H1 (cell line): ENCODE measurements around the gene ADAMTS8. TPM values are rescaled to one million over a fixed set of nuclear protein-coding genes. Genes with fewer than 3 reads are reported as not detected.
A peak's percentile ranks its signal among the peaks of the same experiment; 100 is the strongest.

ENCODE experiments used
- CTCF ChIA-PET: fragments of 300-600 bp; sonication (Branson Sonifier 250); formaldehyde crosslinking; loops from one replicate; lab custom pipeline; 2021; ENCODE audit not compliant: partially characterized antibody; lab: Charles Lee
- POLR2A ChIA-PET: fragments of 300-600 bp; sonication (Branson Sonifier 250); formaldehyde crosslinking; loops from one replicate; lab custom pipeline; 2021; ENCODE audit warnings: inconsistent platforms; ENCODE audit not compliant: partially characterized antibody; lab: Charles Lee
- DNase-seq, 2 experiments: peaks; one replicate each; pipeline versions ENCODE4 v3.0.0 to v3.0.0-alpha.2; 2010 to 2022; ENCODE audit warnings: low spot score in 2 of 2, low read depth in 1 of 2, mixed read lengths in 1 of 2
- FAIRE-seq: peaks from 2 replicates; lab custom pipeline; 2011; peaks lifted over from hg19 to GRCh38; lab: Jason Lieb, UNC
- H2AFZ ChIP-seq: 2 replicates; pipeline ENCODE4 v1.8.1; 2012; ENCODE audit warnings: low read length, inconsistent platforms
- H2AK5ac ChIP-seq: 2 replicates; pipeline ENCODE4 v1.6.1; 2013; ENCODE audit warnings: low read depth, low read length
- H2BK120ac ChIP-seq: replicated peaks from 2 replicates; pipeline ENCODE3; 2013; ENCODE audit warnings: low read depth, low read length, inconsistent platforms
- H2BK12ac ChIP-seq: 2 replicates; pipeline ENCODE4 v1.6.1; 2013; ENCODE audit warnings: low read depth, low read length
- H2BK15ac ChIP-seq: 2 replicates; pipeline ENCODE4 v1.6.1; 2013; ENCODE audit warnings: low read length
- H2BK20ac ChIP-seq: 2 replicates; pipeline ENCODE4 v1.6.1; 2013; ENCODE audit warnings: low read length
- H2BK5ac ChIP-seq: 2 replicates; pipeline ENCODE4 v1.6.1; 2013; ENCODE audit warnings: low read depth, low read length
- H3K14ac ChIP-seq: 2 replicates; pipeline ENCODE4 v1.6.1; 2013; ENCODE audit warnings: inconsistent platforms; ENCODE audit not compliant: insufficient read length
- H3K18ac ChIP-seq: 2 replicates; pipeline ENCODE4 v1.6.1; 2013; ENCODE audit warnings: low read length; ENCODE audit errors: extremely low read depth
- H3K23ac ChIP-seq: 2 replicates; pipeline ENCODE4 v1.6.1; 2013; ENCODE audit warnings: inconsistent platforms; ENCODE audit not compliant: insufficient read length
- H3K23me2 ChIP-seq: 2 replicates; pipeline ENCODE4 v1.6.1; 2013; ENCODE audit warnings: low read depth, low read length
- H3K27ac ChIP-seq: 2 replicates; pipeline ENCODE4 v1.6.1; 2011; ENCODE audit warnings: low read depth, low read length, inconsistent platforms
- H3K27me3 ChIP-seq, 4 experiments: replicated peaks in 1 of 4; 1 replicate in 1 of 4; 2 replicates in 3 of 4; pipeline versions ENCODE4 v1.6.1 to v1.8.1; 2011 to 2013; ENCODE audit warnings: low read length in 3 of 4, mild to moderate bottlenecking in 3 of 4, inconsistent platforms in 2 of 4, mixed read lengths in 2 of 4, moderate library complexity in 1 of 4; ENCODE audit not compliant: control insufficient read depth in 3 of 4, insufficient read depth in 3 of 4; ENCODE audit errors: extremely low read depth in 1 of 4
- H3K36me3 ChIP-seq, 4 experiments: 2 replicates each; pipeline versions ENCODE4 v1.6.1 to v1.8.1; 2011 to 2013; ENCODE audit warnings: mild to moderate bottlenecking in 4 of 4, low read length in 3 of 4, moderate library complexity in 2 of 4, control low read depth in 1 of 4, inconsistent platforms in 1 of 4; ENCODE audit not compliant: insufficient read depth in 4 of 4, control insufficient read depth in 2 of 4
- H3K4ac ChIP-seq: replicated peaks from 2 replicates; pipeline ENCODE3; 2013; ENCODE audit warnings: low read length, low read depth, mixed read lengths, inconsistent platforms; ENCODE audit not compliant: insufficient read length
- H3K4me1 ChIP-seq, 4 experiments: replicated peaks in 1 of 4; 1 replicate in 1 of 4; 2 replicates in 3 of 4; pipeline versions ENCODE4 v1.6.1 to v1.8.1; 2011 to 2013; ENCODE audit warnings: low read length in 3 of 4, inconsistent platforms in 2 of 4, mixed read lengths in 1 of 4; ENCODE audit not compliant: insufficient read depth in 4 of 4, control insufficient read depth in 3 of 4
- H3K4me2 ChIP-seq, 2 experiments: 2 replicates each; pipeline versions ENCODE4 v1.6.1 to v1.8.1; 2011 to 2013; ENCODE audit warnings: low read depth in 2 of 2, low read length in 2 of 2, control low read depth in 1 of 2, inconsistent platforms in 1 of 2, mild to moderate bottlenecking in 1 of 2; ENCODE audit not compliant: insufficient read depth in 1 of 2
- H3K4me3 ChIP-seq, 4 experiments: fragments of 200-600, 300-600 bp in 1 of 4; sonication (generic), shearing (Covaris generic), sonication (Bioruptor Twin) in 1 of 4; 2 replicates each; pipeline versions ENCODE4 v1.5.1 to v1.8.1; 2011 to 2016; ENCODE audit warnings: low read length in 4 of 4, low read depth in 3 of 4, control low read depth in 2 of 4, inconsistent platforms in 2 of 4, mild to moderate bottlenecking in 2 of 4, mixed read lengths in 1 of 4, moderate library complexity in 1 of 4; ENCODE audit not compliant: insufficient read depth in 2 of 4; ENCODE audit errors: extremely low read depth in 1 of 4
- H3K56ac ChIP-seq: replicated peaks from 2 replicates; pipeline ENCODE3; 2013; ENCODE audit warnings: low read depth, mild to moderate bottlenecking, mixed read lengths, low read length, inconsistent platforms; ENCODE audit not compliant: insufficient read length
- H3K79me1 ChIP-seq: 2 replicates; pipeline ENCODE4 v1.6.1; 2013; ENCODE audit warnings: low read depth, low read length, control low read depth
- H3K79me2 ChIP-seq, 2 experiments: 2 replicates each; pipeline versions ENCODE4 v1.6.1 to v1.8.1; 2012 to 2013; ENCODE audit warnings: low read length in 2 of 2, mild to moderate bottlenecking in 2 of 2, inconsistent platforms in 1 of 2; ENCODE audit not compliant: insufficient read depth in 2 of 2, control insufficient read depth in 1 of 2
- H3K9ac ChIP-seq, 4 experiments: replicated peaks in 1 of 4; 1 replicate in 1 of 4; 2 replicates in 3 of 4; pipeline versions ENCODE4 v1.6.1 to v1.8.1; 2011 to 2013; ENCODE audit warnings: low read depth in 3 of 4, low read length in 3 of 4, control low read depth in 2 of 4, mild to moderate bottlenecking in 2 of 4, moderate library complexity in 2 of 4, inconsistent platforms in 1 of 4; ENCODE audit errors: extremely low read depth in 1 of 4
- H3K9me3 ChIP-seq, 2 experiments: 2 replicates each; pipeline versions ENCODE4 v1.6.1 to v1.8.1; 2012 to 2013; ENCODE audit warnings: mild to moderate bottlenecking in 2 of 2, moderate library complexity in 2 of 2, control low read depth in 1 of 2, inconsistent platforms in 1 of 2, low read depth in 1 of 2, low read length in 1 of 2, mixed read lengths in 1 of 2; ENCODE audit not compliant: insufficient read depth in 2 of 2
- H4K20me1 ChIP-seq, 2 experiments: replicated peaks in 1 of 2; 2 replicates each; pipeline versions ENCODE3 to v1.8.1; 2011 to 2013; ENCODE audit warnings: inconsistent platforms in 2 of 2, low read length in 2 of 2, mild to moderate bottlenecking in 1 of 2; ENCODE audit not compliant: insufficient read depth in 2 of 2, control insufficient read depth in 1 of 2
- H4K5ac ChIP-seq: 2 replicates; pipeline ENCODE4 v1.6.1; 2013; ENCODE audit warnings: low read length, low read depth, mixed read lengths, inconsistent platforms; ENCODE audit not compliant: insufficient read length
- H4K8ac ChIP-seq: 2 replicates; pipeline ENCODE4 v1.8.0; 2013; ENCODE audit warnings: mild to moderate bottlenecking, moderate library complexity, low read length, inconsistent platforms; ENCODE audit not compliant: insufficient read depth; ENCODE audit errors: extremely low read depth
- H4K91ac ChIP-seq: replicated peaks from 2 replicates; pipeline ENCODE3; 2013; ENCODE audit warnings: low read length, mixed read lengths, inconsistent platforms; ENCODE audit not compliant: insufficient read length
- NRF1 ChIP-seq: IDR thresholded peaks from 2 replicates; pipeline ENCODE4 v1.6.1; 2011; ENCODE audit warnings: mild to moderate bottlenecking, low read depth, low read length, improper control_type of control experiment
- RBBP5 ChIP-seq: IDR thresholded peaks from 2 replicates; pipeline ENCODE4 v1.7.1; 2012; ENCODE audit warnings: low read depth, mild to moderate bottlenecking, inconsistent platforms, low read length, moderate library complexity, borderline replicate concordance
- RXRA ChIP-seq: IDR thresholded peaks from 2 replicates; pipeline ENCODE4 v1.6.1; 2011; ENCODE audit warnings: low read depth, mild to moderate bottlenecking, low read length, moderate library complexity; ENCODE audit not compliant: insufficient read depth
- SAP30 ChIP-seq: fragments of 300-600 bp; sonication (generic); IDR thresholded peaks from 2 replicates; pipeline ENCODE4 v1.7.1; 2012; ENCODE audit warnings: low read length, moderate library complexity, mild to moderate bottlenecking, inconsistent platforms; ENCODE audit not compliant: insufficient read depth, insufficient replicate concordance
- SIN3A ChIP-seq, 2 experiments: IDR thresholded peaks in 1 of 2; conservative IDR thresholded peaks in 1 of 2; 2 replicates each; pipeline ENCODE4 v1.6.1; 2011 to 2012; ENCODE audit warnings: low read length in 2 of 2, improper control_type of control experiment in 1 of 2, low read depth in 1 of 2, mild to moderate bottlenecking in 1 of 2
- YY1 ChIP-seq: IDR thresholded peaks from 2 replicates; pipeline ENCODE4 v1.6.1; 2011; ENCODE audit warnings: low read depth, mild to moderate bottlenecking, low read length
- WGBS, 2 experiments: shearing (Covaris generic) in 1 of 2; methylation state at CpG; one replicate each; pipeline versions ENCODE4 v1.1.6 to v1.1.7; 2013 to 2015; ENCODE audit warnings: low lambda C conversion rate in 2 of 2, mixed read lengths in 2 of 2, inconsistent platforms in 1 of 2, low coverage in 1 of 2, missing lambda C conversion rate in 1 of 2; ENCODE audit not compliant: insufficient replicate concordance in 2 of 2, insufficient coverage in 1 of 2, insufficient read length in 1 of 2; ENCODE audit errors: extremely low coverage in 1 of 2, missing lambda C conversion rate in 1 of 2; 5-methylcytosine and 5-hydroxymethylcytosine counted together
- polyA plus RNA-seq, 7 experiments: library from polyadenylated mRNA; depleted of rRNA in 3 of 7; stranded (reverse) in 5 of 7; unstranded in 2 of 7; fragments of >200 nt in 5 of 7; fragments of 200-250 nt in 2 of 7; gene quantifications; 1 replicate in 5 of 7; 2 replicates in 1 of 7; 4 replicates in 1 of 7; pipeline versions ENCODE4 v1.2.1 to v1.2.3, GENCODE V29; 2011 to 2013; ENCODE audit warnings: missing spikeins in 2 of 7, mixed read lengths in 2 of 7
- total RNA-seq: library from RNA; stranded (reverse); fragmentation: NEBNext Ultra II Directional; extraction: Animal tissue kit (Norgen Biotek cat#: 25700); gene quantifications from 2 replicates; pipeline ENCODE4 v1.2.1, GENCODE V29; 2021
- TF ChIP-seq, protein P1 (sequence below), 3 experiments: IDR thresholded peaks; 1 replicate in 2 of 3; 2 replicates in 1 of 3; pipeline versions ENCODE4 v1.5.1 to v1.6.1; 2011; ENCODE audit warnings: low read length in 3 of 3, mild to moderate bottlenecking in 3 of 3, inconsistent platforms in 2 of 3, low read depth in 1 of 3, moderate library complexity in 1 of 3; ENCODE audit not compliant: insufficient read depth in 1 of 3; ENCODE audit errors: control extremely low read depth in 1 of 3
- TF ChIP-seq, protein P2 (sequence below): IDR thresholded peaks from 2 replicates; pipeline ENCODE4 v1.6.1; 2012; ENCODE audit warnings: inconsistent platforms

ADAMTS8 gene
- total and polyA plus RNA-seq, 2 of the 8 experiments (the other 6 are each of a cell fraction or from before 2014, with no cell fraction given) = 9.3 to 16.6 TPM

DNA sequence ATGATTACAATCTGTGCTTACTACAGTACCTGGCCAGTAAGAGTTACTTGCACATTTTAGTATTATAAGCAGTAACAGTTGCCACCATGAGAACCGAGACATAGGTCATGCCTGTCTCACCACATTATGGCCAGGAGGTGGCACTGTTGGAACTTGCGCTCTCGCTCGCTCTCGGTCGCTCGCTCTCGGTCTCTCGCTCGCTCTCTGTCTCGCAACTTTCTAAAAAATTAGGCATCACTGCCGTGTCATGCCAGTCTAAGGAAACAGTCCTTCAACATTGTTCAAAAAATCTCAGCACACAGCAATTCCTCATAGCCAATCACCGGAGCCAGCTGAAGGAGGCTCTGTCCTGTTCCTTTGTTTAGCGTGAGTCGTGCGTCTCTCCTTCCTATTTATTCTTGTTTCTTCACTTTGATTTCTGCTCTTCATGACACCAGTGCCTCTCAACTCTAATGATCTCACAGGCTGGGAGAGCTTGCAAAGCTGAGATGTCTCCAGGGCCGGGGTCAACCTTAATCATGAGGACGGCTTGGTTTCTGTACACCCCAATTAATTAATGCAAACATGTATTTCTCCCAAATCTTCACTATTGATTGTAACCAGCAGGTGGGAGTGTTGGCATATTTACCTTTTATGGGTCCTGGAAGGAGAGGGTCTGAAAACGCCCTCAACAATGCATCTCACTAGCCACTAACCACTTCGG, 6.3 kb upstream of the ADAMTS8 start:
- ChIA-PET CTCF (interaction anchor here (0.5 to 21.7 kb wide), 66 partner anchors 9 to 573 kb away, joined by 3 to 521 read pairs (median 4); partner anchors contain the start of gene ADAMTS15), POLR2A (interaction anchor here (0.6 to 0.7 kb wide), 2 partner anchors 139 to 425 kb away, joined by 3 read pairs; no protein-coding TSS in a partner anchor)
- Histone ChIP-seq H3K4me2 (peak overlapping the region; percentile 44 to 96), H4K5ac (no peak overlapping the region), H3K4ac (no peak overlapping the region), H3K27me3 (peaks cover 0 to 9% (median 6%) of the 10 kb centered on the region in 4 experiments; a peak in 6 of 7 replicates), H2BK120ac (no peak overlapping the region), H3K23ac (no peak overlapping the region), H4K8ac (no peak overlapping the region), H3K4me1 (no peaks in the 10 kb centered on the region), H2BK15ac (no peak overlapping the region), H3K9ac (peak overlapping the region in 2 of 4 experiments; percentile 1 to 52; a peak in 2 of 7 replicates), H3K9me3 (no peaks in the 10 kb centered on the region), H4K91ac (no peak overlapping the region), H3K4me3 (peak overlapping the region; percentile 40 to 83 (median 66); a peak in 7 of 8 replicates), H3K14ac (no peak overlapping the region), H3K36me3 (no peaks in the 10 kb centered on the region), H3K27ac (no peak overlapping the region), H2AFZ (peak overlapping the region; percentile 100), H2AK5ac (no peak overlapping the region), H3K18ac (peak overlapping the region; percentile 81), H2BK12ac (no peak overlapping the region), H3K79me2 (no peaks in the 10 kb centered on the region), H2BK5ac (no peak overlapping the region), H2BK20ac (no peak overlapping the region), H3K23me2 (peaks cover 3% of the 10 kb centered on the region), H4K20me1 (no peaks in the 10 kb centered on the region), H3K56ac (no peak overlapping the region), H3K79me1 (no peaks in the 10 kb centered on the region)
- peak; percentile 97 for FAIRE-seq
- WGBS, 2 experiments = 7% methylated on average over 20 of the region's 20 CpGs; no CpG with 5 or more reads in 1 of the 2 experiments
- DNase-seq = peak in 1 of 2 experiments; percentile 77
- TF ChIP-seq NRF1 (no peak), RBBP5 (no peak), YY1 (no peak), SIN3A (conservative IDR thresholded peaks at IDR 0.05 in 1 of 2, IDR thresholded peaks at IDR 0.05 in 1 of 2; ENCODE audit: low read depth in 1 of 2, low read length in 2 of 2) (0 out of 4 replicates have a peak, but pooled peaks of 1 of the 2 experiments have one; percentile 37), SAP30 (no peak), RXRA (no peak)
- TF ChIP-seq, protein P1, sequence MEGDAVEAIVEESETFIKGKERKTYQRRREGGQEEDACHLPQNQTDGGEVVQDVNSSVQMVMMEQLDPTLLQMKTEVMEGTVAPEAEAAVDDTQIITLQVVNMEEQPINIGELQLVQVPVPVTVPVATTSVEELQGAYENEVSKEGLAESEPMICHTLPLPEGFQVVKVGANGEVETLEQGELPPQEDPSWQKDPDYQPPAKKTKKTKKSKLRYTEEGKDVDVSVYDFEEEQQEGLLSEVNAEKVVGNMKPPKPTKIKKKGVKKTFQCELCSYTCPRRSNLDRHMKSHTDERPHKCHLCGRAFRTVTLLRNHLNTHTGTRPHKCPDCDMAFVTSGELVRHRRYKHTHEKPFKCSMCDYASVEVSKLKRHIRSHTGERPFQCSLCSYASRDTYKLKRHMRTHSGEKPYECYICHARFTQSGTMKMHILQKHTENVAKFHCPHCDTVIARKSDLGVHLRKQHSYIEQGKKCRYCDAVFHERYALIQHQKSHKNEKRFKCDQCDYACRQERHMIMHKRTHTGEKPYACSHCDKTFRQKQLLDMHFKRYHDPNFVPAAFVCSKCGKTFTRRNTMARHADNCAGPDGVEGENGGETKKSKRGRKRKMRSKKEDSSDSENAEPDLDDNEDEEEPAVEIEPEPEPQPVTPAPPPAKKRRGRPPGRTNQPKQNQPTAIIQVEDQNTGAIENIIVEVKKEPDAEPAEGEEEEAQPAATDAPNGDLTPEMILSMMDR (IDR thresholded peaks at IDR 0.05; ENCODE audit: control extremely low read depth in 1 of 3, insufficient read depth in 1 of 3, low read depth in 1 of 3, low read length in 3 of 3) = peak; percentile 90 to 92 (median 91)
- TF ChIP-seq, protein P2, sequence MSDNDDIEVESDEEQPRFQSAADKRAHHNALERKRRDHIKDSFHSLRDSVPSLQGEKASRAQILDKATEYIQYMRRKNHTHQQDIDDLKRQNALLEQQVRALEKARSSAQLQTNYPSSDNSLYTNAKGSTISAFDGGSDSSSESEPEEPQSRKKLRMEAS = peak; percentile 23; the same call in 1 of the 2 replicates
